HG02642 (cell line): ENCODE data around the gene KRTAP10-11.
"Not testable (repeated sequence)": the region's sequence is repeated elsewhere in the genome, so short reads cannot be mapped to it uniquely, and the experiment has no call there.

Experiments used
- ATAC-seq: cut with Tn5 transposase; IDR thresholded peaks from one replicate; pipeline ENCODE4 v1.9.1; 2021; ENCODE audit warnings: mild to moderate bottlenecking; ENCODE audit not compliant: unreplicated experiment, poor library complexity

KRTAP10-11 gene

GRCh38 chr21:44637851-44638348, 8.3 kb upstream of the KRTAP10-11 start:
- ATAC-seq, result not testable (repeated sequence)

- not testable (repeated sequence) for ATAC-seq
Measured at GRCh38 chr21:44638506-44639330, 7.5 kb upstream of the KRTAP10-11 start.

- no peak for ATAC-seq
Measured at GRCh38 chr21:44639331-44639655, 6.9 kb upstream of the KRTAP10-11 start.

- no peak for ATAC-seq
Measured at GRCh38 chr21:44640761-44641160, 5.5 kb upstream of the KRTAP10-11 start.

GRCh38 chr21:44643741-44644310, 2.4 kb upstream of the KRTAP10-11 start:
- ATAC-seq, result no peak

- ATAC-seq, result no peak
Measured at GRCh38 chr21:44644878-44645277, 1.3 kb upstream of the KRTAP10-11 start.

- ATAC-seq, result no peak
Measured at GRCh38 chr21:44647222-44647552, 973 bp downstream of the KRTAP10-11 start.

GRCh38 chr21:44648557-44649311, 2.5 kb downstream of the KRTAP10-11 start:
- ATAC-seq, result no peak

GRCh38 chr21:44649521-44650100, 3.4 kb downstream of the KRTAP10-11 start:
- no peak for ATAC-seq

GRCh38 chr21:44650265-44650972, 4.2 kb downstream of the KRTAP10-11 start:
- no peak for ATAC-seq

GRCh38 chr21:44650973-44651675, 4.9 kb downstream of the KRTAP10-11 start:
- ATAC-seq, result no peak

GRCh38 chr21:44653123-44653522, 6.9 kb downstream of the KRTAP10-11 start:
- no peak for ATAC-seq

GRCh38 chr21:44653656-44654575, 7.7 kb downstream of the KRTAP10-11 start:
- ATAC-seq, result no peak

- ATAC-seq, result no peak
Measured at GRCh38 chr21:44654576-44655175, 8.5 kb downstream of the KRTAP10-11 start, which contains the start of gene KRTAP12-4. Gene KRTAP12-4, minus strand, starts transcription at chr21:44654659. Its CDS starts 45 bp downstream, at chr21:44654614.

- ATAC-seq, result no peak
Measured at GRCh38 chr21:44656868-44657267, 10.7 kb downstream of the KRTAP10-11 start.

- no peak for ATAC-seq
Measured at GRCh38 chr21:44657635-44658540, 11.7 kb downstream of the KRTAP10-11 start, which contains the start of gene KRTAP12-3. Gene KRTAP12-3, plus strand, starts transcription at chr21:44657932. Its CDS starts 48 bp downstream, at chr21:44657980.

- no peak for ATAC-seq
Measured at GRCh38 chr21:44658541-44658910, 12.3 kb downstream of the KRTAP10-11 start.
